GM08714 (cell line): Measurements from ENCODE around the gene CACNG6.

Experiments used
- H3K4me3 ChIP-seq: fragments of 200-500 bp; sonication (Bioruptor generic); 2 replicates; pipeline ENCODE4 v1.5.1; 2014; ENCODE audit warnings: mild to moderate bottlenecking, low read length, inconsistent platforms
- ZNF274 ChIP-seq: IDR thresholded peaks from 2 replicates; pipeline ENCODE4 v1.6.1; 2012; ENCODE audit warnings: mild to moderate bottlenecking, low read depth, low read length

CACNG6 gene

GRCh38 chr19:53980539-53981375, 10.7 kb upstream of the CACNG6 start:
- TF ChIP-seq ZNF274 = no peak
- no peak overlapping the region for H3K4me3 ChIP-seq

GRCh38 chr19:53981376-53981951, 10.0 kb upstream of the CACNG6 start:
- no peak overlapping the region for H3K4me3 ChIP-seq

GRCh38 chr19:53982001-53982451, 9.4 kb upstream of the CACNG6 start:
- TF ChIP-seq ZNF274 = no peak
- H3K4me3 ChIP-seq = no peak overlapping the region

More at GRCh38 chr19:53981376-53981951, 10.0 kb upstream of the CACNG6 start:
- no peak for TF ChIP-seq ZNF274

- no peak for TF ChIP-seq ZNF274
- H3K4me3 ChIP-seq = no peak overlapping the region
Measured at GRCh38 chr19:53982611-53983010, 8.8 kb upstream of the CACNG6 start.

GRCh38 chr19:53983457-53984289, 7.8 kb upstream of the CACNG6 start:
- TF ChIP-seq ZNF274 = no peak
- no peak overlapping the region for H3K4me3 ChIP-seq

GRCh38 chr19:53985863-53986262, 5.6 kb upstream of the CACNG6 start:
- TF ChIP-seq ZNF274 = no peak
- no peak overlapping the region for H3K4me3 ChIP-seq

GRCh38 chr19:53988981-53989380, 2.5 kb upstream of the CACNG6 start:
- H3K4me3 ChIP-seq = no peak overlapping the region
- no peak for TF ChIP-seq ZNF274

GRCh38 chr19:53989600-53990533, 1.6 kb upstream of the CACNG6 start:
- no peak for TF ChIP-seq ZNF274
- no peak overlapping the region for H3K4me3 ChIP-seq

GRCh38 chr19:53992211-53992610, 774 bp downstream of the CACNG6 start:
- no peak for TF ChIP-seq ZNF274

GRCh38 chr19:53992815-53993214, 1.4 kb downstream of the CACNG6 start:
- TF ChIP-seq ZNF274 = no peak
- no peak overlapping the region for H3K4me3 ChIP-seq

More at GRCh38 chr19:53992211-53992610, 774 bp downstream of the CACNG6 start:
- H3K4me3 ChIP-seq = no peak overlapping the region

GRCh38 chr19:53993448-53993847, 2.0 kb downstream of the CACNG6 start:
- no peak overlapping the region for H3K4me3 ChIP-seq
- TF ChIP-seq ZNF274 = no peak

- no peak overlapping the region for H3K4me3 ChIP-seq
- TF ChIP-seq ZNF274 = no peak
Measured at GRCh38 chr19:53994811-53995210, 3.4 kb downstream of the CACNG6 start.

- no peak overlapping the region for H3K4me3 ChIP-seq
- no peak for TF ChIP-seq ZNF274
Measured at GRCh38 chr19:53998223-53998622, 6.8 kb downstream of the CACNG6 start.
